GM12878 (cell line): ENCODE data around the gene SUGP2.

Source experiments
- CBX3 ChIP-seq: fragments of 200-600 bp; sonication (generic); IDR thresholded peaks from 2 replicates; pipeline ENCODE4 v1.6.1; 2016; ENCODE audit warnings: low read depth, borderline replicate concordance
- POLR2A ChIP-seq: IDR thresholded peaks from 2 replicates; pipeline ENCODE4 v1.6.1; 2011; ENCODE audit warnings: low read depth, mild to moderate bottlenecking, low read length
- SPI1 ChIP-seq: IDR thresholded peaks from 2 replicates; pipeline ENCODE4 v1.6.1; 2011; ENCODE audit warnings: low read depth, mild to moderate bottlenecking, low read length, moderate library complexity, borderline replicate concordance; ENCODE audit not compliant: insufficient read depth
- STAT1 ChIP-seq: fragments of 450-650 bp; conservative IDR thresholded peaks from 2 replicates; pipeline ENCODE4 v1.6.1; 2014; ENCODE audit warnings: antibody characterized with exemption, mild to moderate bottlenecking
- TAF1 ChIP-seq: IDR thresholded peaks from 2 replicates; pipeline ENCODE4 v1.6.1; 2011; ENCODE audit warnings: mild to moderate bottlenecking, low read depth, low read length, borderline replicate concordance
- TF ChIP-seq, protein P1 (sequence below): IDR thresholded peaks from 2 replicates; pipeline ENCODE4 v1.6.1; 2012; ENCODE audit warnings: mild to moderate bottlenecking, low read depth, low read length
- TF ChIP-seq, protein P2 (sequence below): IDR thresholded peaks from 2 replicates; pipeline ENCODE4 v1.6.1; 2012; ENCODE audit warnings: low read depth, low read length, improper control_type of control experiment
- TF ChIP-seq, protein P3 (sequence below), 3 experiments: IDR thresholded peaks in 2 of 3; conservative IDR thresholded peaks in 1 of 3; 2 replicates each; pipeline ENCODE4 v1.5.1; 2011; ENCODE audit warnings: low read depth in 3 of 3, low read length in 3 of 3, mild to moderate bottlenecking in 3 of 3, control low read depth in 2 of 3, moderate library complexity in 2 of 3, inconsistent platforms in 1 of 3, mixed read lengths in 1 of 3; ENCODE audit not compliant: control insufficient read depth in 2 of 3, insufficient read depth in 1 of 3; ENCODE audit errors: extremely low read depth in 1 of 3
- TF ChIP-seq, protein P4 (sequence below): fragments of 450-650 bp; IDR thresholded peaks from 2 replicates; pipeline ENCODE4 v1.6.1; 2014; ENCODE audit warnings: mild to moderate bottlenecking
- TF ChIP-seq, protein P5 (sequence below): IDR thresholded peaks from 2 replicates; pipeline ENCODE4 v1.6.1; 2012; ENCODE audit warnings: low read depth, low read length, improper control_type of control experiment

DNA sequence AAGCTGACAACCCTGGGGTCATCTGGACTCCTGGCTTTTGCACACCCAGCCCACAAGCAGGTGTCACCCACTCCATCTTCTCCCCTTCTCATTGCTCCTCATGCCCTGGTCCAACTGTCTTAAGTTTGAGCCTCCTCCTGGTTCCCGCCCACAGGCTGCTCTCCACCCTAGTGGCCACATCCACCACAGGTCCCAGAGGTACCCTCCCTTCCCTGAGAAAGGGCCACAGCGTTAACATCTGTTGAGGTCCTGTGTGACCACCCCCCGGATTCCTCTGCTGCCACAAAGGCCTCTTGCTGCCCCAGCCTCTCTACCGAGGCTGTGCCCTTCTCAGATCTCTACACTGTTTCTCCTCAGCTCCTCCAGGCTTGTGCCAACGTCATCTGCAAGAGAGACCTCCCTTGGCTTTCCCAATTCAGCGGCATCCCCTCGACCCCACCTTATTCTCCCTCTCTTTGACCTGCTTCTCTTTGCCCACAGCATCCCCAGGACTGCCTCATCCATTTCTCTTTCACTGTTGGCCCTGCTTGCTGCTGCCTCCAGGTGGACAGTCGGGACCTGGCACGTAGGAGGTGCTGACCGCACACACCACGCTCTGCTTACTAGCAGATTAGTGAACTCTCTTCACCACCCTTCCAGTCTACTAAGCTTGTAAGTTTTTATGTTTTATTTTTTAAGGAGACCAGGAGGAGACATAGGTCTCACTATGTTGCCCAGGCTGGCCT lies 33.3 kb downstream of the SUGP2 start:
- TF ChIP-seq STAT1 (no peak), CBX3 (no peak), TAF1 (no peak), POLR2A (no peak), SPI1 (no peak)
- TF ChIP-seq, protein P1, sequence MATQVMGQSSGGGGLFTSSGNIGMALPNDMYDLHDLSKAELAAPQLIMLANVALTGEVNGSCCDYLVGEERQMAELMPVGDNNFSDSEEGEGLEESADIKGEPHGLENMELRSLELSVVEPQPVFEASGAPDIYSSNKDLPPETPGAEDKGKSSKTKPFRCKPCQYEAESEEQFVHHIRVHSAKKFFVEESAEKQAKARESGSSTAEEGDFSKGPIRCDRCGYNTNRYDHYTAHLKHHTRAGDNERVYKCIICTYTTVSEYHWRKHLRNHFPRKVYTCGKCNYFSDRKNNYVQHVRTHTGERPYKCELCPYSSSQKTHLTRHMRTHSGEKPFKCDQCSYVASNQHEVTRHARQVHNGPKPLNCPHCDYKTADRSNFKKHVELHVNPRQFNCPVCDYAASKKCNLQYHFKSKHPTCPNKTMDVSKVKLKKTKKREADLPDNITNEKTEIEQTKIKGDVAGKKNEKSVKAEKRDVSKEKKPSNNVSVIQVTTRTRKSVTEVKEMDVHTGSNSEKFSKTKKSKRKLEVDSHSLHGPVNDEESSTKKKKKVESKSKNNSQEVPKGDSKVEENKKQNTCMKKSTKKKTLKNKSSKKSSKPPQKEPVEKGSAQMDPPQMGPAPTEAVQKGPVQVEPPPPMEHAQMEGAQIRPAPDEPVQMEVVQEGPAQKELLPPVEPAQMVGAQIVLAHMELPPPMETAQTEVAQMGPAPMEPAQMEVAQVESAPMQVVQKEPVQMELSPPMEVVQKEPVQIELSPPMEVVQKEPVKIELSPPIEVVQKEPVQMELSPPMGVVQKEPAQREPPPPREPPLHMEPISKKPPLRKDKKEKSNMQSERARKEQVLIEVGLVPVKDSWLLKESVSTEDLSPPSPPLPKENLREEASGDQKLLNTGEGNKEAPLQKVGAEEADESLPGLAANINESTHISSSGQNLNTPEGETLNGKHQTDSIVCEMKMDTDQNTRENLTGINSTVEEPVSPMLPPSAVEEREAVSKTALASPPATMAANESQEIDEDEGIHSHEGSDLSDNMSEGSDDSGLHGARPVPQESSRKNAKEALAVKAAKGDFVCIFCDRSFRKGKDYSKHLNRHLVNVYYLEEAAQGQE, result no peak
- TF ChIP-seq, protein P2, sequence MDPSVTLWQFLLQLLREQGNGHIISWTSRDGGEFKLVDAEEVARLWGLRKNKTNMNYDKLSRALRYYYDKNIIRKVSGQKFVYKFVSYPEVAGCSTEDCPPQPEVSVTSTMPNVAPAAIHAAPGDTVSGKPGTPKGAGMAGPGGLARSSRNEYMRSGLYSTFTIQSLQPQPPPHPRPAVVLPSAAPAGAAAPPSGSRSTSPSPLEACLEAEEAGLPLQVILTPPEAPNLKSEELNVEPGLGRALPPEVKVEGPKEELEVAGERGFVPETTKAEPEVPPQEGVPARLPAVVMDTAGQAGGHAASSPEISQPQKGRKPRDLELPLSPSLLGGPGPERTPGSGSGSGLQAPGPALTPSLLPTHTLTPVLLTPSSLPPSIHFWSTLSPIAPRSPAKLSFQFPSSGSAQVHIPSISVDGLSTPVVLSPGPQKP, result no peak
- TF ChIP-seq, protein P3, sequence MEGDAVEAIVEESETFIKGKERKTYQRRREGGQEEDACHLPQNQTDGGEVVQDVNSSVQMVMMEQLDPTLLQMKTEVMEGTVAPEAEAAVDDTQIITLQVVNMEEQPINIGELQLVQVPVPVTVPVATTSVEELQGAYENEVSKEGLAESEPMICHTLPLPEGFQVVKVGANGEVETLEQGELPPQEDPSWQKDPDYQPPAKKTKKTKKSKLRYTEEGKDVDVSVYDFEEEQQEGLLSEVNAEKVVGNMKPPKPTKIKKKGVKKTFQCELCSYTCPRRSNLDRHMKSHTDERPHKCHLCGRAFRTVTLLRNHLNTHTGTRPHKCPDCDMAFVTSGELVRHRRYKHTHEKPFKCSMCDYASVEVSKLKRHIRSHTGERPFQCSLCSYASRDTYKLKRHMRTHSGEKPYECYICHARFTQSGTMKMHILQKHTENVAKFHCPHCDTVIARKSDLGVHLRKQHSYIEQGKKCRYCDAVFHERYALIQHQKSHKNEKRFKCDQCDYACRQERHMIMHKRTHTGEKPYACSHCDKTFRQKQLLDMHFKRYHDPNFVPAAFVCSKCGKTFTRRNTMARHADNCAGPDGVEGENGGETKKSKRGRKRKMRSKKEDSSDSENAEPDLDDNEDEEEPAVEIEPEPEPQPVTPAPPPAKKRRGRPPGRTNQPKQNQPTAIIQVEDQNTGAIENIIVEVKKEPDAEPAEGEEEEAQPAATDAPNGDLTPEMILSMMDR (IDR thresholded peaks at IDR 0.05 in 2 of 3, conservative IDR thresholded peaks at IDR 0.05 in 1 of 3; ENCODE audit: control insufficient read depth in 2 of 3, extremely low read depth in 1 of 3, insufficient read depth in 1 of 3, low read depth in 3 of 3, low read length in 3 of 3), result 0 out of 6 replicates have a peak, but pooled peaks have one; percentile 2 to 11 (median 9)
- TF ChIP-seq, protein P4, sequence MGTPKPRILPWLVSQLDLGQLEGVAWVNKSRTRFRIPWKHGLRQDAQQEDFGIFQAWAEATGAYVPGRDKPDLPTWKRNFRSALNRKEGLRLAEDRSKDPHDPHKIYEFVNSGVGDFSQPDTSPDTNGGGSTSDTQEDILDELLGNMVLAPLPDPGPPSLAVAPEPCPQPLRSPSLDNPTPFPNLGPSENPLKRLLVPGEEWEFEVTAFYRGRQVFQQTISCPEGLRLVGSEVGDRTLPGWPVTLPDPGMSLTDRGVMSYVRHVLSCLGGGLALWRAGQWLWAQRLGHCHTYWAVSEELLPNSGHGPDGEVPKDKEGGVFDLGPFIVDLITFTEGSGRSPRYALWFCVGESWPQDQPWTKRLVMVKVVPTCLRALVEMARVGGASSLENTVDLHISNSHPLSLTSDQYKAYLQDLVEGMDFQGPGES, result no peak
- TF ChIP-seq, protein P5, sequence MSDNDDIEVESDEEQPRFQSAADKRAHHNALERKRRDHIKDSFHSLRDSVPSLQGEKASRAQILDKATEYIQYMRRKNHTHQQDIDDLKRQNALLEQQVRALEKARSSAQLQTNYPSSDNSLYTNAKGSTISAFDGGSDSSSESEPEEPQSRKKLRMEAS, result no peak
